HG03135 (cell line): ENCODE data around the gene SPAG16.

ENCODE experiments used
- ATAC-seq: cut with Tn5 transposase; IDR thresholded peaks from one replicate; pipeline ENCODE4 v1.9.1; 2021; ENCODE audit warnings: mild to moderate bottlenecking, moderate library complexity; ENCODE audit not compliant: unreplicated experiment

SPAG16 gene

GRCh38 chr2:213284105-213285090, at the start of gene SPAG16:
Gene SPAG16, plus strand, starts transcription at chr2:213284464.
- peak; percentile 100 for ATAC-seq

- ATAC-seq: no peak
Observed at GRCh38 chr2:213234641-213235040, 49.6 kb upstream of the SPAG16 start.

- no peak for ATAC-seq
Observed at GRCh38 chr2:213235741-213236140, 48.5 kb upstream of the SPAG16 start.

- no peak for ATAC-seq
Observed at GRCh38 chr2:213237251-213237650, 47.0 kb upstream of the SPAG16 start.

GRCh38 chr2:213237787-213238186, 46.5 kb upstream of the SPAG16 start:
- no peak for ATAC-seq

- ATAC-seq: peak; percentile 39
Observed at GRCh38 chr2:213238753-213239495, 45.3 kb upstream of the SPAG16 start.

- no peak for ATAC-seq
Observed at GRCh38 chr2:213241817-213242216, 42.4 kb upstream of the SPAG16 start.

GRCh38 chr2:213242653-213243052, 41.6 kb upstream of the SPAG16 start:
- no peak for ATAC-seq

- ATAC-seq: no peak
Observed at GRCh38 chr2:213243189-213244044, 40.8 kb upstream of the SPAG16 start.

GRCh38 chr2:213246497-213247281, 37.6 kb upstream of the SPAG16 start:
- ATAC-seq: peak; percentile 47

- no peak for ATAC-seq
Observed at GRCh38 chr2:213247566-213247965, 36.7 kb upstream of the SPAG16 start.

- ATAC-seq: no peak
Observed at GRCh38 chr2:213248637-213249036, 35.6 kb upstream of the SPAG16 start.

- ATAC-seq: no peak
Observed at GRCh38 chr2:213249502-213249901, 34.8 kb upstream of the SPAG16 start.

GRCh38 chr2:213251618-213252017, 32.6 kb upstream of the SPAG16 start:
- peak; percentile 72 for ATAC-seq

- ATAC-seq: no peak
Observed at GRCh38 chr2:213252206-213252605, 32.1 kb upstream of the SPAG16 start.

- ATAC-seq: no peak
Observed at GRCh38 chr2:213253162-213253561, 31.1 kb upstream of the SPAG16 start.

GRCh38 chr2:213259266-213259665, 25.0 kb upstream of the SPAG16 start:
- ATAC-seq: no peak

GRCh38 chr2:213261237-213261636, 23.0 kb upstream of the SPAG16 start:
- no peak for ATAC-seq

GRCh38 chr2:213261715-213262114, 22.5 kb upstream of the SPAG16 start:
- ATAC-seq: no peak

GRCh38 chr2:213265679-213266078, 18.6 kb upstream of the SPAG16 start:
- no peak for ATAC-seq
